SK-N-SH treated with all-trans-retinoic acid at 6 μM for 48 hours (cell line): Measurements from ENCODE around the gene SKA3.
"Not testable (repeated sequence)": the region's sequence is repeated elsewhere in the genome, so short reads cannot be mapped to it uniquely, and the experiment has no call there.

Source experiments
- ATAC-seq: fragments of 200-7000 bp; cut with Tn5 transposase; 3 replicates; pipeline ENCODE4 v1.9.1; 2020; ENCODE audit warnings: mild to moderate bottlenecking, moderate library complexity
- ARNTL ChIP-seq: fragments of 450-650 bp; formaldehyde crosslinking; IDR thresholded peaks from 2 replicates; pipeline ENCODE4 v1.5.0; 2020; ENCODE audit warnings: low read depth, mild to moderate bottlenecking, moderate library complexity, borderline replicate concordance
- CSDC2 ChIP-seq: fragments of 250-450 bp; sonication (Bioruptor Pico); IDR thresholded peaks from 2 replicates; pipeline ENCODE4 v1.5.0; 2020; ENCODE audit warnings: mild to moderate bottlenecking, moderate library complexity
- CSRNP3 ChIP-seq: fragments of 250-450 bp; sonication (Bioruptor Pico); IDR thresholded peaks from 2 replicates; pipeline ENCODE4 v1.5.1; 2021; ENCODE audit warnings: mild to moderate bottlenecking, moderate library complexity
- ESRRG ChIP-seq: fragments of 250-450 bp; sonication (Bioruptor Pico); IDR thresholded peaks from 2 replicates; pipeline ENCODE4 v1.6.1; 2021; ENCODE audit warnings: mild to moderate bottlenecking
- GLIS3 ChIP-seq: fragments of 250-450 bp; sonication (Bioruptor Pico); IDR thresholded peaks from 2 replicates; pipeline ENCODE4 v1.5.0; 2020; ENCODE audit warnings: mild to moderate bottlenecking, moderate library complexity
- ISL1 ChIP-seq: fragments of 250-450 bp; sonication (Bioruptor Pico); IDR thresholded peaks from 2 replicates; pipeline ENCODE4 v2.1.2; 2022; ENCODE audit warnings: mild to moderate bottlenecking, moderate library complexity
- OSR1 ChIP-seq: fragments of 250-450 bp; sonication (Bioruptor Pico); IDR thresholded peaks from 2 replicates; pipeline ENCODE4 v1.8.0; 2022; ENCODE audit warnings: moderate library complexity, mild to moderate bottlenecking, inconsistent platforms
- PATZ1 ChIP-seq: fragments of 250-450 bp; sonication (Bioruptor Pico); IDR thresholded peaks from 2 replicates; pipeline ENCODE4 v1.8.0; 2020; ENCODE audit warnings: mild to moderate bottlenecking, moderate library complexity, borderline replicate concordance
- RARB ChIP-seq: fragments of 250-450 bp; sonication (Bioruptor Pico); IDR thresholded peaks from 2 replicates; pipeline ENCODE4 v1.8.0; 2021; ENCODE audit warnings: mild to moderate bottlenecking, moderate library complexity
- SNAI2 ChIP-seq: fragments of 250-450 bp; sonication (Bioruptor Pico); IDR thresholded peaks from 2 replicates; pipeline ENCODE4 v1.5.0; 2020; ENCODE audit warnings: mild to moderate bottlenecking, moderate library complexity
- TCF4 ChIP-seq: fragments of 250-450 bp; sonication (Bioruptor Pico); IDR thresholded peaks from 2 replicates; pipeline ENCODE4 v1.8.0; 2021; ENCODE audit warnings: mild to moderate bottlenecking, moderate library complexity, borderline replicate concordance
- TOX ChIP-seq: fragments of 250-450 bp; sonication (Bioruptor Pico); IDR thresholded peaks from 2 replicates; pipeline ENCODE4 v1.8.0; 2021; ENCODE audit warnings: mild to moderate bottlenecking, moderate library complexity, borderline replicate concordance
- ZFP3 ChIP-seq: fragments of 250-450 bp; sonication (Bioruptor Pico); IDR thresholded peaks from 2 replicates; pipeline ENCODE4 v1.5.0; 2020; ENCODE audit warnings: mild to moderate bottlenecking, moderate library complexity
- ZFP30 ChIP-seq: fragments of 450-650 bp; formaldehyde crosslinking; IDR thresholded peaks from 2 replicates; pipeline ENCODE4 v1.5.0; 2022; ENCODE audit warnings: mild to moderate bottlenecking, moderate library complexity
- ZNF565 ChIP-seq: fragments of 450-650 bp; formaldehyde crosslinking; conservative IDR thresholded peaks from 2 replicates; pipeline ENCODE4 v1.5.0; 2020; ENCODE audit warnings: low read depth, mild to moderate bottlenecking, moderate library complexity
- ZNF70 ChIP-seq: fragments of 450-650 bp; formaldehyde crosslinking; IDR thresholded peaks from 2 replicates; pipeline ENCODE4 v1.5.0; 2020; ENCODE audit warnings: mild to moderate bottlenecking, moderate library complexity
- TF ChIP-seq, protein P1 (sequence below): fragments of 250-450 bp; sonication (Bioruptor Pico); IDR thresholded peaks from 2 replicates; pipeline ENCODE4 v1.8.0; 2021; ENCODE audit warnings: low read depth, mild to moderate bottlenecking, moderate library complexity, borderline replicate concordance
- TF ChIP-seq, protein P2 (sequence below): fragments of 250-450 bp; sonication (Bioruptor Pico); IDR thresholded peaks from 2 replicates; pipeline ENCODE4 v1.5.0; 2020; ENCODE audit warnings: mild to moderate bottlenecking, moderate library complexity

The SKA3 gene

DNA sequence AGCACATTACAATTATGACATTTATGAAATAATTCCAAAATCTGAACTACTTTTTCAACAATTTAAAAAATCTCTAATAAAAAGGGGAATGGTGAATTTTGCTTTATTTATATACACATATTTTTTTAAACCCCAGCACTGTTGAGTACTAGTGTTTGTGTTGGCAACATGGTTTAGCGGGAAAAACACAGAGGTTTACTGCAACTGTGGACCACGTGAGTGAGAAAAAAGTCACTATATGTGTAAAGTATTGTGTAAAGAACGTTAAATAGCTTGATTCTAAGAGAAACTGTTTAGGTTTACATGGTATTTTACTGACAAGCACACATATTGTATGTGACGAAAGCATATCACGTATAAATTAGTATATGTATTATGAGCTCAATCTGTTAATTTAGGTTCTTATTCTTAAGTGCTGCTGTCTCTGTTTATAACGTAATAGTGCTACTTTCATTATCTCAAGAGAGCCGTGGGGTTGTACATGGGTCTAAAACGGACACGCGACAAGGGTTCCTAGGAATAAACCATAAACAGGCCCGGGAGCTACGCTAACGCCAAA, 617 bp downstream of the SKA3 start:
- peak; percentile 10; the same call in 2 of the 3 replicates for ATAC-seq
- TF ChIP-seq TCF4 (CRISPR knock-in tag) (no peak), ESRRG (CRISPR knock-in tag) (no peak), CSRNP3 (CRISPR knock-in tag) (no peak), CSDC2 (no peak), GLIS3 (no peak), SNAI2 (CRISPR knock-in tag) (no peak), ZFP3 (no peak), ZNF70 (CRISPR knock-in tag) (no peak), OSR1 (no peak), ZNF565 (CRISPR knock-in tag) (no peak), ZFP30 (CRISPR knock-in tag) (no peak), ARNTL (CRISPR knock-in tag) (no peak), TOX (CRISPR knock-in tag) (no peak)
- TF ChIP-seq, protein P1, sequence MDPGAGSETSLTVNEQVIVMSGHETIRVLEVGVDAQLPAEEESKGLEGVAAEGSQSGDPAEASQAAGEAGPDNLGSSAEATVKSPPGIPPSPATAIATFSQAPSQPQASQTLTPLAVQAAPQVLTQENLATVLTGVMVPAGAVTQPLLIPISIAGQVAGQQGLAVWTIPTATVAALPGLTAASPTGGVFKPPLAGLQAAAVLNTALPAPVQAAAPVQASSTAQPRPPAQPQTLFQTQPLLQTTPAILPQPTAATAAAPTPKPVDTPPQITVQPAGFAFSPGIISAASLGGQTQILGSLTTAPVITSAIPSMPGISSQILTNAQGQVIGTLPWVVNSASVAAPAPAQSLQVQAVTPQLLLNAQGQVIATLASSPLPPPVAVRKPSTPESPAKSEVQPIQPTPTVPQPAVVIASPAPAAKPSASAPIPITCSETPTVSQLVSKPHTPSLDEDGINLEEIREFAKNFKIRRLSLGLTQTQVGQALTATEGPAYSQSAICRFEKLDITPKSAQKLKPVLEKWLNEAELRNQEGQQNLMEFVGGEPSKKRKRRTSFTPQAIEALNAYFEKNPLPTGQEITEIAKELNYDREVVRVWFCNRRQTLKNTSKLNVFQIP (CRISPR knock-in tag): no peak
- TF ChIP-seq, protein P2, sequence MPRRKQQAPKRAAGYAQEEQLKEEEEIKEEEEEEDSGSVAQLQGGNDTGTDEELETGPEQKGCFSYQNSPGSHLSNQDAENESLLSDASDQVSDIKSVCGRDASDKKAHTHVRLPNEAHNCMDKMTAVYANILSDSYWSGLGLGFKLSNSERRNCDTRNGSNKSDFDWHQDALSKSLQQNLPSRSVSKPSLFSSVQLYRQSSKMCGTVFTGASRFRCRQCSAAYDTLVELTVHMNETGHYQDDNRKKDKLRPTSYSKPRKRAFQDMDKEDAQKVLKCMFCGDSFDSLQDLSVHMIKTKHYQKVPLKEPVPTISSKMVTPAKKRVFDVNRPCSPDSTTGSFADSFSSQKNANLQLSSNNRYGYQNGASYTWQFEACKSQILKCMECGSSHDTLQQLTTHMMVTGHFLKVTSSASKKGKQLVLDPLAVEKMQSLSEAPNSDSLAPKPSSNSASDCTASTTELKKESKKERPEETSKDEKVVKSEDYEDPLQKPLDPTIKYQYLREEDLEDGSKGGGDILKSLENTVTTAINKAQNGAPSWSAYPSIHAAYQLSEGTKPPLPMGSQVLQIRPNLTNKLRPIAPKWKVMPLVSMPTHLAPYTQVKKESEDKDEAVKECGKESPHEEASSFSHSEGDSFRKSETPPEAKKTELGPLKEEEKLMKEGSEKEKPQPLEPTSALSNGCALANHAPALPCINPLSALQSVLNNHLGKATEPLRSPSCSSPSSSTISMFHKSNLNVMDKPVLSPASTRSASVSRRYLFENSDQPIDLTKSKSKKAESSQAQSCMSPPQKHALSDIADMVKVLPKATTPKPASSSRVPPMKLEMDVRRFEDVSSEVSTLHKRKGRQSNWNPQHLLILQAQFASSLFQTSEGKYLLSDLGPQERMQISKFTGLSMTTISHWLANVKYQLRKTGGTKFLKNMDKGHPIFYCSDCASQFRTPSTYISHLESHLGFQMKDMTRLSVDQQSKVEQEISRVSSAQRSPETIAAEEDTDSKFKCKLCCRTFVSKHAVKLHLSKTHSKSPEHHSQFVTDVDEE (CRISPR knock-in tag): no peak

GRCh38 chr13:21173767-21174166, 2.6 kb downstream of the SKA3 start:
- ATAC-seq: not testable (repeated sequence)

DNA sequence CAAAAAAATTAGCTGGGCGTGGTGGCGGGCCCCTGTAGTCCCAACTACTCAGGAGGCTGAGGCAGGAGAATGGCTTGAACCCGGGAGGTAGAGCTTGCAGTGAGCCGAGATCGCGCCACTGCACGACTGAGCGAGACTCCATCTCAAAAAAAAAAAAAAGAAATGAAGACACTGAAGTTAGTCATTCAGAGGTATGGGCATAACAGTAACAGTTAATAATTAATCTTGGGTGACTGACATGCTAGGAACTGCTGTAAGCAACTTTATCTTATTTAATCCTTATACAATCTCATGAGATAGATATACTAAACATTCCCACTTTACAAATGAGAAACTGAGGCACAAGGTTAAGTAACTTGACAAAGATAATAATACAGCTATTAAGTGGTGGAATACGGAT, 4.9 kb downstream of the SKA3 start:
- no peak for TF ChIP-seq RARB
- TF ChIP-seq PATZ1: no peak
- TF ChIP-seq ESRRG (CRISPR knock-in tag): no peak
- TF ChIP-seq ZNF70 (CRISPR knock-in tag): no peak
- TF ChIP-seq CSRNP3 (CRISPR knock-in tag): no peak
- TF ChIP-seq ISL1 (CRISPR knock-in tag): no peak
- TF ChIP-seq, protein P1 (CRISPR knock-in tag): no peak
- ATAC-seq: no peak

DNA sequence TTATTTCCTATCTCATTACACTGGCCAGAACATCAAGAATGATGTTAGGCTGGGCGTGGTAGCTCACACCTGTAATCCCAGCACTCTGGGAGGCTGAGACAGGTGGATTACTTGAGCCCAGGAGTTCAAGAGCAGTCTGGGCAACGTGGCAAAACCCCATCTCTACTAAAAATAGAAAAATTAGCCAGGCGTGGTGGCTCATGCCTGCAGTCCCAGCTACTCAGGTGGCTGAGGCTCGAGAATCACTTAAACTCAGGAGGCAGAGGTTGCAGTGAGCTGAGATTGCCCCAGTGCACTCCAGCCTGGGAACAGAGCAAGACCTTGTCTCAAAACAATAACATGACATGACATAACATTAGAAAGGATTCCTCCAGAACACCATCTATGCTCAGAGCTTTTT, 10.7 kb downstream of the SKA3 start:
- not testable (repeated sequence) for ATAC-seq
